HCEC 1CT (cell line): ENCODE measurements around the gene BRAP.
"Not testable (repeated sequence)": the region's sequence is repeated elsewhere in the genome, so short reads cannot be mapped to it uniquely, and the experiment has no call there.

ENCODE experiments used
- DNase-seq: peaks from one replicate; pipeline ENCODE4 v3.0.0-alpha.2; 2017

Gene BRAP

DNA sequence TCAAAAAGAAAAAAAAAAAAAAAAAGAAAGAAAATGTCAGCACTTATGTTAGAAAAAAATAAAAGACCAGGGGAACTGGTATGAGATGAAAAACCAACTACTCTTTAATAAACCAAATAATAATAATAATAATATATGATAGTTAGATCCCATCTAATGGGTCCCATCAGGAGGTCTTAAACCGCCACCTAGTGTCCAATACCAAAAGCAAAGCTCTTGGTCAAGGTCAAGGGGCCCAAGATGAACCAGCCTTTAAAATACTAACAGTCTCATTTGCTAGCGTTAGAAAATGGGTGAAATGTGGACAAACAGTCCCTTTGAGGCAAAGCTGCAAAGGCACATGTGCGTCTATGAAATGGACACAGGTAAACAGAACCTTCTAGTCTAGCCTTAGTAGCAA is 12.3 kb downstream of the BRAP start:
- peak; percentile 39 for DNase-seq

DNA sequence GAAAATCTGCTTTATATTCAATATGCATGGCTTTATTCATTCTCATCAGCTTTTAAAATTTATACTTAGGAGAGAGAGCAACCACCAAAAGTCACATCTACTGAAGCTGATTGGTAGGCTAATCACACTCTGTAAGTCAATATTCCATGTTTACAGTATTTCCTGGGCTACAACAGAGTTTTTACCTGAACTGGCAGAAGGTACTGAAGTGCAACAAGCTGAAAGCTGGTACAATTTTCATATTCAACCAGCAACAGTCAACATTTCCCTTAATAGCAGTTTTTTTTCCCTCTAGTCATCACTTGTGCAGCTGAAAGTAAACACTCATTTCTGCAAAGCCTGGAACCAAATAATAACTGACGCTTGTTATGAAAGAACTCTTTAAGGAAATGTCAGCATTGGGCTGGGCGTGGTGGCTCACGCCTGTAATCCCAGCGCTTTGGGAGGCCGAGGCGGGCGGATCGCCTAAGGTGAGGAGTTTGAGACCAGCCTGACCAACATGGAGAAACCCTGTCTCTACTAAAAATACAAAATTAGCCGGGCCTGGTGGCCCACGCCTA is 12.9 kb downstream of the BRAP start:
- no peak for DNase-seq

DNA sequence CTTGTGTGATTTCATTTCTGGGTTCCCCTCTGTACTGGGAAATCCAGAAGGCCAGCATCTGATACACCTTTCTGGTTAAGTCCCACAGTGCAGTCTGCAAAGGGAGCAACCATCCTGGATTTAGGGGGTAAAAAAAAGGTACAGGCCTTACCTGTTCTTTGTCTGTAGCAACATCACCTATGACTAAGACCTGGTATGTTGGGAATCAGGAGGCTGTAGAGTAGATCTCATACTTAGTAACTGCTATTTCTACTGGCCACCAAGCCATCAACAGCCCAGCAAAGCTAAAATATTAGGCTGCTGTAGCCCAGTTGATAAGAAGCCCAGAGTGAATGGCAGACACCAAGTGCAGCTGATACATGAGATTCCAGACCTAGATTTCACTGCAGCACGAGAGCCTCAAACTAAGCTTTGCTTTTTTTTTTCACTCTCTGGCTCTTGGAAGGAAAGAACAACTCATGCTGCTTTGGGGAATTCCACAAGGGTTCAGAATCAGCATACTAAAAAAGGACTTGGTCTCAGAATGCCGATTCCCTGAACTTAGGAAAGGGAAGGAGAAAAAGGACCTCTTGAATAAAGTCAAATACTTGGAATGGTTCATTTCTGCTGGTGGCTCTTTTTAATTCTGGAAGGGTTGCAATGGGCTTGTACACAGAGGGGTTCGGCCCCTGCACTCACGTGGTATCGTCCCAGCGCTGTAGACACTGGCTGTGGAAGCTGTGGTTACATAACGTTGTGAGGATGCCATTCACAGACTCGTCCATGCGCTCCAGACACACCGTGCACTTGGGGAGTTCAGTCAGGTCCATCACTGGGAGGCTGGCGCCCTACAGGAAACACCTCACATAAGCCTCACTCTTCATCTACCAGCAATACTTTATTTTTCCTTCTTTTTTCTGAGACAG is 20.5 kb downstream of the BRAP start:
- DNase-seq = no peak

DNA sequence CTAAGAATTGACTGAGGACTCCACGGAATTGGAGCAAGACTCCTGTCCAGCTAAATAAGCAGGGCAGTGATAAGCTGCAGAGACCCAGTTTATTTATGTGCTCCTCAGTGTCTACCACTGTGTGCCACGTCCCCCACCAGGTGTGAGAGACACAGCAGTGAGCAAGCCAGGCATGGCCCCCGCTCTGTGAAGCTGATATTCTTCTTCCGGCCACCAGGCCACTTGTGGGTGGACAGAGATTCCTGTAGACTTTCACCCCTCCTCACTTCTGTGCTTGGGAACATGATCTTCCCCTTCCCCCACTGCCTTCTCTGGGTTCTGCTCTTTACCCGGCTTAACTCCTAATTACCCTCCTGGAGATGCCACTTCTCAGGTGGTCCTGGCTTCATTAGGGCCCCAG is 21.3 kb downstream of the BRAP start:
- no peak for DNase-seq

DNA sequence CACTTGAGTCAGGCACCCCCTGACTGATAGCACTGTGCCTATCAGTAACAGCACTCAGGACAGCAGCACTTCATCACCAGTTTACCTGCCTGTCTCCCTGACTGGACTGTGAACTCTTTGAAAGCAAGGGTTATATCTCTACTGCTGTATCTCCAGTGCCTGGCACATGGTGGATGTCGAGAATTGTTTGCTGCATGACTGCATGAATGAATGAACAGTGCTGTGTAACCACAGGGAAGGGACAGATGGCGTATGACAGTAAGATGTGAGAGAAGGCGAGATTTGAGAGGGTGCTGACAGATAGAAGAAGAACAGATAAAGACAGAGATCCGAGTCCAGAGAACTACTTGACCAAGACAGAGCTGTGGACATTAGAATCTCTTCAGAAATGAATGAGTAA is 29.7 kb downstream of the BRAP start:
- DNase-seq = no peak

DNA sequence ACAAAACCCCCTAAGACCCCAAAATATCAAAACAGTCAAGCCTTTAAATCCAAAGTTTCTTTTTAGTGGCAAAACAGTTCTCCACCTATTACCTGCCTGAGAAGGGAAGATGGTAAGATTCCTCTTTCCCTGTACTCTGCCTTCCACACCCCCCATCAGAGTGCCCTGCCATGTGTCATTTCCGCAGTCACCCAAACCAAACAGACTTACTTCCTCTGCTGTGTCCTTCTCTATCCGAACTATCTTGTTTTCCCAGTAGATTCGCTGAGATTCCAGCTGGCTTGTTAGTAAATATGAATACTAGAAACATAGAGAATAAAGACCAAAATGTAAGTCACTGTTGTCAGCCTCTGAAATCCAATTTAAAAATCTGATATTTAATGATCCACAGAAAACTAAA is 30.4 kb downstream of the BRAP start:
- DNase-seq = no peak

DNA sequence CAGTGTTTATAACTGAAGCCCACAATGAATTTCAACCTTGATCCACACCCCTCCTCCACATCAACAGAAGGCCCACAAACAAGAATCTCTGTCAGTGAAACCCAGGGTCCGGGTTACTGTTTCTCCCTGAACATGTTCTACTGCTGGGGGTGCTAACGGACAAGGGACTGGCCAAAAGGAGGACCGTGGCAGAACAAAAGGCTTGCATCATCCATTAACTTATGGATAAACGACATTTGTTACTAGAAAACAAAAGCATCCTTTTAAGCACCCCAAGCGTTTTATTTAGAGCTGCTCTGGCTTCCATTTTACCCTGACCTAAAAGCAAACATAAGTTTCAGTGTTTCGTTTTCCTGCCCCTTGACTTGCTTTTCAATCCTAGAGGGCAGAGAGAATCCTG is 32.2 kb downstream of the BRAP start:
- DNase-seq = no peak

DNA sequence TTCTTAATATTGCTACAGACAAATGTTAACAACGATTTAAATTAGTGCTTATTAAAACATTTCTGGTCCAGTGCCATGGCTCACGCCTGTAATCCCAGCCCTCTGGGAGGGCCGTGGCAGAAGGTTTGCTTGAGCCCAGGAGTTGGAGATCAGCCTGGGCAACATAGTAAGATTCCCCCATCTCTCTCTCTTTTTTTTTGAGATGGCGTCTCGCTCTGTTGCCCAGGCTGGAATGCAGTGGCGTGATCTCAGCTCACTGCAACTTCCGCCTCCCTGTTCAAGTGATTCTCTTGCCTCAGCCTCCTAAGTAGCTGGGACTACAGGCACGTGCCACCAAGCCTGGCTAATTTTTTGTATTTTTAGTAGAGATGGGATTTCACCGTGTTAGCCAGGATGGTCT is 33.2 kb downstream of the BRAP start:
- not testable (repeated sequence) for DNase-seq

DNA sequence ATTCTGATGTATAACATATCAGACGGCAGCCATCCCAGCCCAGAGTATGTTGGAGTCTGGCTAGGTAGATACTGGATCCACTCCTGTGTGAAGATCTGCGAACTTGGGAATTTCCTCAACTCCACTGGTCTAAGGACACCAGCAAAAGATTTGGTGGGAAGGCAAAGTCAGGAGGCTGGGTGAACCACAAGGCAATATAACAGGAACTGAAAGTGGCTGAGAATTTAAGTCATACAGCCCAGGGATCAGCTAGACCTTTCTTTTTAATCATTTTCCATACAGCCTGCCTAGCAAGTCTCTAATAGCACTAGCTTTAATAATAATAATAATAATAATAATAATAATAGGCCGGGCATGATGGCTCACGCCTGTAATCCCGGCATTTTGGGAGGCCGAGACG is 34.8 kb downstream of the BRAP start:
- no peak for DNase-seq

DNA sequence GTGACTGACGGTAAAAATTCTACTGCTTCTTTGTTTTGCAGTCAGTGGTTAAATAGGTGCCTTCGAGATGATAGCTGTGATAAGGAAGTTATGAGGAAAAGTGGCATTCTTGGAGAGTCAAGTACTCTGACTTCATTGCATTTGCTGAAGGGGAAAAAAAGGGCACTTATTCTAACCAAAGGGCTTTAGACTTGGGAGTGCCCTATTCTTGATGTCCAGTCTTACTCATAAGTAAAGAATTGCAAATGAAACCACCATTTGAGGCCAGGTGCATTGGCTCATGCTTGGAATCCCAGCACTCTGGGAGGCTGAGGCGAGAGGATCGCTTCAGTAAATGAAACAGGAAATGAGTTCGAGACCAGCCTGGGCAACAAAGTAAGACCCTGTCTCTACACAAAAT is 40.3 kb downstream of the BRAP start:
- DNase-seq = peak; percentile 29

DNA sequence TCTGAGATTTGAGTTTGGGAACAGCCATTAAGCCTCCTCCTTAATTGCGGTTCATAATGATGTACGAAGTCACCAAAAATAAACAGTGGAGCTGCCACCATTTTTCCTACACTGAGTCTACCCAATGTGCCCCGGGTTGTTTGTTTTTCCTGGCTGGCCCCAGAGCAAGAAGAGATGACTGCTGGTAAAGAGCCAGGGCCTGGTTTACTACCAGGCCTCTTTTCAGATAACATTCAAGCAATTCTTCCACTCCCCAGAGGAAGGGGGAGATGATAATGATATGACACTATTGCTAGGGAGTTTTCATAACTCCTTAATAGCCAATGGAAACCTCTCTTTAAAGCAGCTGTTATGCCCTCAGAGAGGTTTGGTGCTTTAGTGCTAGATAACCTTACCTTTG is 42.3 kb downstream of the BRAP start:
- DNase-seq = no peak

DNA sequence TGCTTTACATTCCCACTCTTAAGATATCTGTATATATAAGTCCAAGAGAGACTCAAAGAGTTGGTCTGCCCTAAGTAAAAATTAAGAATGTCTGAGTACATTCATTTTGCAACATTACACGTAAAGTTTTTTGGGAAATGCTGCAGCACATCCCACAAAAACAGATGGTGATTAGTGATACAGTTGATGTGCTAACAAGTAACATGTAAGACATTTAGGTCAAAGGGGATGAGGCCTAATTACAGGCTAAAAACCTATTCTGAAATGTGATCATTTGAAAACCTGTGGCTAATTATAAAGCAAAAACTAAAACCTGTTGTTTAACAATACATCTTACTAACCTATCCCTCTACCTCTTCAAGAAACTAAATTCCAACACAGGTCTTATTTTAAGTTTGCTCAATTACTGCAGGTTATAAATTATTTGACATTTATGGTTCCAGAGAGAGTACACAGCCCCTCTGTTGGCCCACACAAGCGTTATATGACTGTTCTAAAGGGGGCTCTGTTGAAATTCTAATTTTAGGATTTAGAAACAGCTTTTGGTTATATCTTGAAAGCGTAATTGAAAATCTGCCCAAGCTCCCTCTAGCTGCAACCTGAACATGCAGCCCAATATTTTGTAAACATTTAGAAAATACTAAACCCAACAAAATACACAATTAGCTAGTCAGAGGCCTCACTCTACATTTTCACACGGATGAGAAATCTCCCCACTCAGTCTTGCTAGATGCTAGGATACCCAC is 42.9 kb downstream of the BRAP start:
- DNase-seq = no peak

DNA sequence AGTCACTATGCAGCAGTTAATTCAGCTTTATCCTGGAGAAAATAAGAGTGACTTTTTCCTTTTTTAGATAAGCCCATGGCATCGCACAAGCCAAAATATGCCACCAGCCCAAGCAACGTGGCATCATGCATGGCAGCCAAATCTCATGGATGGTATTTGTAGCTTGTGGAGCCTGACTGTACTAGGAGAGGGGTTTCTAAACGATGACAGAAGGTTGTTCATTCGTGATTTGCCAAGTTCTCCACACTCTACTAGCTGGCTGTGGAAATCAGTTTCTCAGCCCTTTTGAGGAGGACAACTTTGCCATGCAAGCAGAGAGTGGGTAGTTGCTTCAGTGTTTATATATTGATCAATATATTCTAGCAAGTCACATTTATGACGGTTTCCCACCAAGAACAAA is 45.2 kb downstream of the BRAP start:
- no peak for DNase-seq

DNA sequence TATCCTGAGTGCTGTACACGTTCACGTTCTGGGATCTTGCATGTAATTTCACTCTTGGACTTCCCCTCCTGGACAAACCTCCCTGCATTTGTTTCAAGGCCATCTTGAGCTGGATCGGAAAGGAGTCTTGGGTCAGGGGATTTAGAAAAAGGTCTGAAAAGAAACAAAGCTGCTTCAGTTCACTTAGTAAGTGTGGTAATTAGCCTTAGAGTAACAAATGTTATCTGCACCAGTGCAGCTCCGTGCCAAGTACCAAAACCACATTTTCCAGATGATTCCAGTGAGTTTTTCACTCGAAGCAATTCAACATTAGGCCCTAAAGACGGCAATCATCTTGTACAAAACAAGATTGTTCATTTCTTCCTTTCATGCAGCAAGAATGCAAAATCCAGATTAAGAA is 47.2 kb downstream of the BRAP start:
- no peak for DNase-seq

DNA sequence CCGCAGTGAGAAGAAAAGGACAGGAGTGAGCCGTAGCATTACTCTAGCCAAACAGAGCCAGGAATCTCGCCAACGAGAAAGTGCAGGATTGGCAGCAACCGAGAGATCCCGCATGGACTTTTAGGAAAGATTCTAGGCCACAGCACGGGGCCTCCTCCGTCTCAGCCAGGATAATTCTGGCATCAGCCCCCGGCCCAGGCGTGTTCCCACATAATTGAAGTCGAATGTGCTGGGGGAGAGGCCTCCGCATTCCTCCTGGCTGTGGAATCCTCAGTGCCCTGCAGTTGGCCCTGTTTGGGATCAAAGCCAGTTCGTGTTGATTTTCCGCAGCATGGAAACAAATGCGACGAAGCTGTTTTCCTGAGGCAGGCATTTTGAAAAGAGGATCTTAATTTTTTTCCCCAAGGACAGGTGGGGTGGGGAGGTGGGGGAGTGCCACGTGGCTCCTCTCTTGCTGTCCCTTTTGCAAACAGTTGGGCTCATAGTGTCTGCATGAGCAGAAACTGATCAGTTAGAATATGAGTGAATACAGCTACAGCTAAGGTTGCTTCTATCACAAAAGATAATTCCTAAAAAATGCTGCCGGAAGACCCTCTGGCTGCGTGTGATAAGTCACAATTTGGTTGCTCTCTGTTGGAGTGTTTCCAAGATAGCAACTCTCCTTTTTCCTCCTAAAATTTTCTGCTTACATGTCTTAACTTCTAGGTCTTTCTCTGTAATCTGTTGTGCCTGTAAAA is 49.4 kb downstream of the BRAP start:
- no peak for DNase-seq

DNA sequence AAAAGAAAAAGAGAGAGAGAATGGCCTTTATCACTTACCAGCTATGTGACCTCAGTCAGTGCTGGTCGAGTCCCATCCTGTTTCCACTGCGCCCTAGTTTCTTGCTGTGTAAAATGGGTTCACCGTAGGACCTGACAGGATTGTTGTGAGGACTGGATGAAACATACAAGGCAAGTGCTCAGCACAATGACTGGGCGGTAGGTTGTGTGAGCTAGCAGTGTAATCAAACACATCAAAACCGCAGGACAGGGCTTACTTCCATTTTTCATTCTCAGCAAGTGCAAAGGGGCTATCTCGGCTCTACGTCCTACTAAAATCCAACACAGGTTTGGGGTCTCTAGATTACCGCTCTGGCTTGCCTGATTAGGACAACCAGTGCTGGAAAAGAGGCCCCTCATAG is 50.2 kb downstream of the BRAP start:
- no peak for DNase-seq

DNA sequence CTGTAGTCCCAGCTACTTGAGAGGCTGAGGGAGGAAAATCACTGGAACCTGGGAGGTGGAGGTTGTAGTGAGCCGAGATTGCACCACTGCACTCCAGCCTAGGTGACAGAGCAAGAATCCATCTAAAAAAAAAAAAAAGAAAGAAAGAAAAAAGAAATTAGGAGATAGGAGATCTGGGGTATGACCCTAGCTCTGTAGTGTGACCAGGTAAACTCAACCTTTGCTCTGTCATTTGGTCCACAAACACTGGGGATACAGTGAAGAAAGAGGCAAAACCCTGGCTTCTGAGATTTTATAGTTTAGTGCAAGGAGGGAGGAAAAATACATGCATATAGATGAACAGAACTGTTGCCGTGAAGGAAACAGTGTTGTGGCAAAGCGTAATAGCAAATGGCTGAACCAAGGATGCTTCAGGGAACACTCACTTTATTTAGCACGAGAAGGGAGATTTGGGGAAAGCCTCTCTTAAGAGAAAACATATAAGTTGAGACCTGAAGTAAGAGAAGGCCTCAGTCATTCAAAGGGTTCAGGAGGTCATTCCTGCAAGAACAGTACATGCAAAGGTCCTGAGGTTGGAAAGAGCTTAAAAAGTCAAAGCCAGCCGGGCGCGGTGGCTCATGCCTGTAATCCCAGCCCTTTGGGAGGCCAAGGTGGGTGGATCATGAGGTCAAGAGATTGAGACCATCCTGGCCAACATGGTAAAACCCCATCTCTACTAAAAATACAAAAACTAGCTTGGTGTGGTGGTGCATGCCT is 57.1 kb downstream of the BRAP start:
- no peak for DNase-seq

DNA sequence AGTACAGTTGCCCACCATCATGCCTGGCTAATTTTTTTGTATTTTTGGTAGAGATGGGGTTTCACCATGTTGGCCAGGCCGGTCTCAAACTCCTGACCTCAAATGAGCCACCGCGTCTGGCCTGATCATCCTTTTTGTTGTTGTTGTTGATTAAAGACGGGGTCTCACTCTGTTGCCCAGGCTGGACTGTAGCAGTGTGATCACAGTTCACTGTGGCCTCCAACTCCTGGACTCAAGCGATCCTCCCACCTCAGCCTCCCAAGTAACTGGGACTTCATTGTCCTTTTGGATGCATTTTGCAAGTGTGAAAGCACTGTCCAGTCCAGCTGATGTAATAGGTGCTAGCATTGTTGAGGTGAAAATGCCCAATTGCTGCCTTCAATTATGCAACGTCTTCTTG is 59.5 kb downstream of the BRAP start:
- DNase-seq = no peak

DNA sequence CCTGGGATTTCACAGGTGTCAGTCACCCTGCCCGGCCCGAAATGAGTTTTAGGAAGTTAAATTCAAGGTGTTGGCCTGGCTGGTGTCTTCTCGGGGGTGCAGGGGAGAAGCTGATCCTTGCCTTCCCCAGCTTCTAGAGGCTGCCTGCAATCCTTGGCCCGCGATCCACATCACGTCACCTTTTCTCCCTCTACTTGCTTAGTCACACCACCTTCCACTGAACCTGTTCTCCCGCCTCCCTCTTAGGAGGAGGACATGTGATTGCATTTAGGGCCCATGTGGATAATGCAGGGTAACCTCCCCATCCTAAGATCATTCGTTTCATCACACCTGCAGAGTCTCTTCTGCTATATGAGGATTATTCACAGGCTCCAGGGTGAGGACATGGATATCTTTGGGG is 61.2 kb downstream of the BRAP start:
- DNase-seq = no peak

DNA sequence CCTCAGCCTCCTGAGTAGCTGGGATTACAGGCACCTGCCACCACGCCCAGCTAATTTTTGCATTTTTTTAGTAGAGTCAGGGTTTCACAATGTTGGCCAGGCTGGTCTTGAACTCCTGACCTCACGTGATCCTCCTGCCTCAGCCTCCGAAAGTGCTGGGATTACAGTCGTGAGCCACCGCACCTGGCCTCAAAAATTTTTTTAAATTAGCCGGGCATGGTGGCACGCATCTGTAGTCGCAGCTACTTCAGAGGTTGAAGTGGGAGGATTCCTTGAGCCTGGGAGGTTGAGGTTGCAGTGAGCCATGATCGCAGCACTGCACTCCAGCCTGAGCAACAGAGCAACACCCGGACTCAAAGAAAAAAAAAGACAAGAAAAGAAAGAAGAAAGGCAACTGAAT is 67.9 kb downstream of the BRAP start:
- not testable (repeated sequence) for DNase-seq

DNA sequence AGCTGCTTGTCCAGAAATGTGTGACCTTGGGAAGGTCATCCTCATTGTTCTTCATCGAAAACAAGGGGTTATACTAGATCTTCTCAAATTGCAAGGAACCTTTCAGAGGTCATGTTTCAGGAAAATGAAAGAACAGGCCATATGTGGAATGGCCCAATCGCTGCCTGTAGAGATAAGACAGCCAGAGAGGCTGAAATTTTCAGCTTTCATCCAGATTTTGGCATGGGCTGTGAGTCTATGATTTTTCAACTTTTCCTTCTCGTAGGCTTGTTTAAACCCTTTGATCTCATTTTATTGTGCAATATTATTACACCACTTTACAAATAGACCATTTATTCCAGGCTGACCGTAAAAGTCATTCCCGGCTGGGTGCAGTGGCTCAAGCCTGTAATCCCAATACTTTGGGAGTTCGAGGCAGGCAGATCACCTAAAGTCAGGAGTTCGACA is 69.6 kb downstream of the BRAP start:
- no peak for DNase-seq

DNA sequence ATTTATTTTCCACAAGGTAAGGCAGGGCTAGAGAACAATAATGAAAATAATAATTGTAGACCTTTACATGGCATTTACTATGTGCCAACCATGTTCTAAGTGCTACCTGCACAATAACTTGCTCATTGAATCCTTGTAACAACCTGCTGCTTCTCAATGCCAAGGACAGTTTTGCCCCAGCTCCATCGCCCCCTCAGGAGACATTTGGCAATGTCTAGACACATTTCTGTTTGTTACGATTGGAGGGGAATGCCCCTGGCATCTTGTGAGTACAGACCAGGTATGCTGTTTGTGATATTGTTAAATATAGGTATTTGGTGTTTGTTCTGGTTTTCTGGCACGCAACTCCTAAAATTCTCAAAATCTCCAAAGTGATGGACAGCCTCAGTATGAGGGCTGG is 78.5 kb downstream of the BRAP start:
- DNase-seq = no peak
